Ishikawa (cell line): ENCODE measurements around the gene ALKBH5.

ENCODE experiments used
- FOXM1 ChIP-seq: IDR thresholded peaks from 2 replicates; pipeline ENCODE4 v1.6.1; 2012; ENCODE audit warnings: low read depth, borderline replicate concordance
- ZBTB7A ChIP-seq: IDR thresholded peaks from 2 replicates; pipeline ENCODE4 v1.6.1; 2012; ENCODE audit warnings: low read depth

DNA sequence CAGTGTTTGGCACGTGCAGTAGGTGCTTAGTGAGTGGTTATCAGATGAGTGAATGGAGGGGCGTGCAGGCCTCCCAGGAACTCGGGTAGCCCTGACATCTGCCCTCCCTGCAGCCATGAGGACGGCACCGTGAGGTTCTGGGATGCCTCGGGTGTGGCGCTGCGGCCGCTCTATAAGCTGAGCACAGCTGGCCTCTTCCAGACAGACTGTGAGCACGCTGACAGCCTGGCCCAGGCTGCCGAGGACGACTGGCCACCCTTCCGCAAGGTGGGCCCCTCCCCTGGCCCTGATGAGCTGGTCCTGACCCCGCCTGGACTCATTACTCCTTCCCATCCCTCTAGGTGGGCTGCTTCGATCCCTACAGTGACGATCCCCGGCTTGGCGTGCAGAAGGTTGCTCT lies 52.9 kb downstream of the ALKBH5 start:
- TF ChIP-seq ZBTB7A, result no peak
- TF ChIP-seq FOXM1, result no peak
